DLD1 (cell line): ENCODE data around the gene LRRC3B.

Source experiments
- in situ Hi-C: cut with HindIII; loops from 2 replicates; pipeline ENCODE4 v1.10.0; 2017; ENCODE audit warnings: low sequenced_read_pairs

Gene LRRC3B

GRCh38 chr3:26630669-26631389, 8.3 kb downstream of the LRRC3B start:
- in situ Hi-C loops: no loop called here

- in situ Hi-C loops: no loop called here
These were observed 8.8 kb downstream of the LRRC3B start for GRCh38 chr3:26631390-26631738.

- in situ Hi-C loops: no loop called here
These were observed 12.0 kb downstream of the LRRC3B start for GRCh38 chr3:26634601-26635000.

- in situ Hi-C loops: no loop called here
These were observed 13.6 kb downstream of the LRRC3B start for GRCh38 chr3:26636096-26636727.

- in situ Hi-C loops: no loop called here
These were observed 15.1 kb downstream of the LRRC3B start for GRCh38 chr3:26637698-26638097.

- in situ Hi-C loops: no loop called here
These were observed 15.5 kb downstream of the LRRC3B start for GRCh38 chr3:26638113-26638512.

GRCh38 chr3:26639339-26639738, 16.8 kb downstream of the LRRC3B start:
- in situ Hi-C loops: no loop called here

- in situ Hi-C loops: no loop called here
These were observed 24.5 kb downstream of the LRRC3B start for GRCh38 chr3:26647078-26647477.

GRCh38 chr3:26648461-26648860, 25.9 kb downstream of the LRRC3B start:
- in situ Hi-C loops: no loop called here

GRCh38 chr3:26652164-26652563, 29.6 kb downstream of the LRRC3B start:
- in situ Hi-C loops: no loop called here

GRCh38 chr3:26653811-26654425, 31.3 kb downstream of the LRRC3B start:
- in situ Hi-C loops: no loop called here

- in situ Hi-C loops: no loop called here
These were observed 32.7 kb downstream of the LRRC3B start for GRCh38 chr3:26655231-26655630.

- in situ Hi-C loops: no loop called here
These were observed 34.9 kb downstream of the LRRC3B start for GRCh38 chr3:26657348-26657976.

- in situ Hi-C loops: no loop called here
These were observed 45.6 kb downstream of the LRRC3B start for GRCh38 chr3:26668171-26668570.

- in situ Hi-C loops: no loop called here
These were observed 46.1 kb downstream of the LRRC3B start for GRCh38 chr3:26668696-26669095.

GRCh38 chr3:26675336-26675735, 52.8 kb downstream of the LRRC3B start:
- in situ Hi-C loops: no loop called here

- in situ Hi-C loops: no loop called here
These were observed 59.1 kb downstream of the LRRC3B start for GRCh38 chr3:26681632-26682031.

- in situ Hi-C loops: no loop called here
These were observed 59.8 kb downstream of the LRRC3B start for GRCh38 chr3:26682406-26682805.

- in situ Hi-C loops: no loop called here
These were observed 61.3 kb downstream of the LRRC3B start for GRCh38 chr3:26683902-26684301.

GRCh38 chr3:26687466-26687865, 64.9 kb downstream of the LRRC3B start:
- in situ Hi-C loops: no loop called here

GRCh38 chr3:26699553-26699952, 77.0 kb downstream of the LRRC3B start:
- in situ Hi-C loops: no loop called here

GRCh38 chr3:26703519-26703918, 80.9 kb downstream of the LRRC3B start:
- in situ Hi-C loops: no loop called here
